ENCODE measurements around the gene KCP. TPM values are rescaled to one million over a fixed set of nuclear protein-coding genes. Genes with fewer than 3 reads are reported as not detected.

Gene KCP
- total and polyA plus RNA-seq, 10 of the 15 experiments (the other 5 are each of a cell fraction or from before 2014, with no cell fraction given) = 0.05 to 7.8 (median 2.5) TPM

- POLR2A ChIA-PET = no interaction called here
- no peak for ATAC-seq
- SMC1A ChIA-PET (ENCODE audit: uncharacterized antibody, unreplicated experiment) = no interaction called here
- Histone ChIP-seq H3K4me2 (ENCODE audit: control insufficient read depth, insufficient read depth) (no peak overlapping the region), H3K9me3 (replicated peaks; ENCODE audit: control insufficient read depth, insufficient read depth, low read length) (no peaks in the 10 kb centered on the region), H4K20me1 (ENCODE audit: control insufficient read depth, insufficient read depth) (no peaks in the 10 kb centered on the region), H2AFZ (ENCODE audit: control insufficient read depth, low read depth, low read length) (no peak overlapping the region), H3K9ac (ENCODE audit: control insufficient read depth, insufficient read depth, low read length) (no peak overlapping the region), H3K36me3 (ENCODE audit: control insufficient read depth in 2 of 2, insufficient read depth in 2 of 2, low read length in 1 of 2) (no peaks in the 10 kb centered on the region), H3K4me3 (no peak overlapping the region), H3K27me3 (replicated peaks in 1 of 2; ENCODE audit: control insufficient read depth in 2 of 2, insufficient read depth in 2 of 2, low read length in 1 of 2) (no peaks in the 10 kb centered on the region), H3K27ac (ENCODE audit: control insufficient read depth, insufficient read depth) (no peak overlapping the region), H3K4me1 (ENCODE audit: control insufficient read depth, insufficient read depth, low read length) (peaks cover 5% of the 10 kb centered on the region; the same call in 1 of the 2 replicates), H3K79me2 (ENCODE audit: control insufficient read depth, insufficient read depth, low read length) (no peaks in the 10 kb centered on the region)
- RAD21 ChIA-PET (ENCODE audit: unreplicated experiment) = interaction anchor here (1.2 kb wide), 1 partner anchor 10 kb away, joined by 5 read pairs; the partner anchor contains the start of gene ATP6V1F
- intact Hi-C loops (cut with micrococcal nuclease; ENCODE audit: unreplicated experiment) (no loop called here), in situ Hi-C loops (cut with MboI) (no loop called here)
- BruUV-seq (replicated peaks) = no TSS peak
- no peak for FAIRE-seq
- 70% methylated on average over 13 of the region's 13 CpGs for WGBS (ENCODE audit: insufficient coverage, insufficient replicate concordance, low lambda C conversion rate, missing lambda C conversion rate)
- no peak for DNase-seq (ENCODE audit: low read depth, low spot score)
- TF ChIP-seq CTCF (IDR thresholded peaks at IDR 0.05 in 2 of 3, conservative IDR thresholded peaks at IDR 0.05 in 1 of 3; ENCODE audit: control insufficient read depth in 2 of 3, extremely low read depth in 1 of 3, insufficient read depth in 1 of 3, low read depth in 3 of 3, low read length in 3 of 3) = 0 out of 6 replicates have a peak, but pooled peaks of 1 of the 3 experiments have one; percentile 26
- TF ChIP-seq ZNF207 (IDR thresholded peaks at IDR 0.05; ENCODE audit: borderline replicate concordance) = no peak
- no peak for TF ChIP-seq SMC3 (IDR thresholded peaks at IDR 0.05; ENCODE audit: borderline replicate concordance, low read length)
- TF ChIP-seq E2F4 (IDR thresholded peaks at IDR 0.05; ENCODE audit: low read depth, low read length) = no peak
- CTCF ChIA-PET = interaction anchor here (0.9 to 2.3 kb wide), 2 partner anchors 9 to 11 kb away, joined by 3 to 9 read pairs; no protein-coding TSS in a partner anchor
These were observed 38.1 kb downstream of the KCP start for GRCh38 chr7:128872394-128872824.

All from GM12878 (cell line).